SK-N-SH (cell line): ENCODE data around the gene PTPN5. TPM values are rescaled to one million over a fixed set of nuclear protein-coding genes. Genes with fewer than 3 reads are reported as not detected.
A peak's percentile ranks its signal among the peaks of the same experiment; 100 is the strongest.

Experiments used
- CTCF ChIA-PET: fragments of 300-600, 350-600 bp; formaldehyde crosslinking; extraction: SDS; loops from one replicate; lab custom pipeline; 2021; lab: Yijun Ruan, JAX
- POLR2A ChIA-PET: fragments of 350-600 bp; sonication (Branson Sonifier 250); formaldehyde crosslinking; extraction: SDS; loops from one replicate; lab custom pipeline; 2020; ENCODE audit warnings: antibody characterized with exemption, inconsistent platforms; lab: Yijun Ruan, JAX
- DNase-seq: peaks from one replicate; pipeline ENCODE4 v3.0.0; 2012
- H2AFZ ChIP-seq: fragments of 200-600 bp; sonication (generic); 2 replicates; pipeline ENCODE4 v1.8.1; 2016; ENCODE audit warnings: antibody characterized with exemption, mild to moderate bottlenecking, low read depth
- H3F3A ChIP-seq: fragments of 200-600 bp; sonication (generic); replicated peaks from 2 replicates; pipeline ENCODE3; 2016; ENCODE audit warnings: antibody characterized with exemption, mild to moderate bottlenecking; ENCODE audit not compliant: insufficient read depth
- H3K27ac ChIP-seq, 2 experiments: fragments of 200-500 bp in 1 of 2; fragments of 200-600 bp in 1 of 2; sonication (Bioruptor generic) in 1 of 2; sonication (generic), shearing (Covaris generic) in 1 of 2; 2 replicates each; pipeline versions ENCODE4 v1.5.1 to v1.6.1; 2014 to 2016; ENCODE audit warnings: low read depth in 2 of 2, inconsistent platforms in 1 of 2, low read length in 1 of 2, mild to moderate bottlenecking in 1 of 2, mixed read lengths in 1 of 2
- H3K27me3 ChIP-seq: fragments of 200-600 bp; sonication (generic), shearing (Covaris generic); 2 replicates; pipeline ENCODE4 v1.6.1; 2016; ENCODE audit warnings: mixed run types; ENCODE audit not compliant: insufficient read depth
- H3K36me3 ChIP-seq, 2 experiments: fragments of 200-500 bp in 1 of 2; fragments of 200-600 bp in 1 of 2; sonication (Bioruptor generic) in 1 of 2; sonication (generic) in 1 of 2; replicated peaks in 1 of 2; 2 replicates each; pipeline versions ENCODE3 to v1.5.1; 2014 to 2016; ENCODE audit warnings: low read length in 1 of 2, mild to moderate bottlenecking in 1 of 2; ENCODE audit not compliant: insufficient read depth in 2 of 2, control insufficient read depth in 1 of 2
- H3K4me1 ChIP-seq, 2 experiments: fragments of 200-500 bp in 1 of 2; fragments of 200-600 bp in 1 of 2; sonication (Bioruptor generic) in 1 of 2; sonication (generic), shearing (Covaris generic) in 1 of 2; 2 replicates each; pipeline versions ENCODE4 v1.5.1 to v1.6.1; 2014 to 2016; ENCODE audit warnings: low read depth in 1 of 2, low read length in 1 of 2, mixed run types in 1 of 2; ENCODE audit not compliant: insufficient read depth in 2 of 2, control insufficient read depth in 1 of 2
- H3K4me2 ChIP-seq: fragments of 200-600 bp; sonication (generic), shearing (Covaris generic); 2 replicates; pipeline ENCODE4 v1.6.1; 2017; ENCODE audit warnings: mixed run types
- H3K4me3 ChIP-seq, 2 experiments: fragments of 200-500 bp in 1 of 2; fragments of 200-600 bp in 1 of 2; sonication (Bioruptor generic) in 1 of 2; sonication (generic), shearing (Covaris generic) in 1 of 2; 2 replicates each; pipeline versions ENCODE4 v1.5.1 to v1.8.1; 2014 to 2016; ENCODE audit warnings: low read depth in 2 of 2, inconsistent platforms in 1 of 2, low read length in 1 of 2, mild to moderate bottlenecking in 1 of 2, mixed read lengths in 1 of 2, moderate library complexity in 1 of 2
- H3K79me2 ChIP-seq: fragments of 200-600 bp; sonication (generic); 2 replicates; pipeline ENCODE4 v1.8.1; 2017; ENCODE audit warnings: mild to moderate bottlenecking; ENCODE audit not compliant: insufficient read depth
- H3K9ac ChIP-seq: fragments of 200-600 bp; sonication (generic); 2 replicates; pipeline ENCODE4 v1.6.1; 2017; ENCODE audit warnings: mixed run types
- H3K9me2 ChIP-seq: fragments of 200-600 bp; sonication (generic); 2 replicates; pipeline ENCODE4 v1.6.1; 2017; ENCODE audit warnings: mixed run types
- H3K9me3 ChIP-seq: fragments of 200-600 bp; sonication (generic); 2 replicates; pipeline ENCODE4 v1.6.1; 2017; ENCODE audit warnings: mixed run types, mild to moderate bottlenecking, moderate library complexity
- H4K20me1 ChIP-seq: fragments of 200-600 bp; sonication (generic); 2 replicates; pipeline ENCODE4 v1.6.1; 2017; ENCODE audit warnings: mild to moderate bottlenecking, mixed run types; ENCODE audit not compliant: insufficient read depth
- CHD2 ChIP-seq: fragments of 150-350 bp; IDR thresholded peaks from 2 replicates; pipeline ENCODE4 v1.6.1; 2018; ENCODE audit warnings: low read length; ENCODE audit not compliant: partially characterized antibody
- CTCF ChIP-seq: fragments of 200-600 bp; sonication (generic); IDR thresholded peaks from 2 replicates; pipeline ENCODE4 v1.6.1; 2017; ENCODE audit warnings: antibody characterized with exemption, mild to moderate bottlenecking, moderate library complexity
- ELF1 ChIP-seq: IDR thresholded peaks from 2 replicates; pipeline ENCODE4 v1.4.0; 2012
- RAD21 ChIP-seq: IDR thresholded peaks from 2 replicates; pipeline ENCODE4 v1.6.1; 2012; ENCODE audit warnings: mild to moderate bottlenecking, low read length
- REST ChIP-seq: IDR thresholded peaks from 2 replicates; pipeline ENCODE4 v1.6.1; 2012; ENCODE audit warnings: mild to moderate bottlenecking, low read depth, low read length, moderate library complexity
- SMC3 ChIP-seq: IDR thresholded peaks from 2 replicates; pipeline ENCODE4 v1.6.1; 2012; ENCODE audit warnings: low read depth, low read length, improper control_type of control experiment
- TEAD4 ChIP-seq: IDR thresholded peaks from 2 replicates; pipeline ENCODE4 v1.4.0; 2012; ENCODE audit warnings: mild to moderate bottlenecking, borderline replicate concordance; ENCODE audit not compliant: insufficient read depth
- ZBTB33 ChIP-seq: IDR thresholded peaks from 2 replicates; pipeline ENCODE4 v1.4.0; 2012; ENCODE audit warnings: low read depth, borderline replicate concordance
- WGBS: methylation state at CpG from one replicate; pipeline ENCODE4 v1.1.6; 2017; ENCODE audit warnings: low lambda C conversion rate; 5-methylcytosine and 5-hydroxymethylcytosine counted together
- polyA plus RNA-seq, 3 experiments: library from polyadenylated mRNA; depleted of rRNA; stranded (reverse); fragments of >200 nt; gene quantifications; 2 replicates each; pipeline ENCODE4 v1.2.3, GENCODE V29; 2012

The PTPN5 gene
- polyA plus RNA-seq, 1 of the 3 experiments (the other 2 are of a cell fraction) = not detected

GRCh38 chr11:18727479-18728236, 63.9 kb downstream of the PTPN5 start:
- no peaks in the 10 kb centered on the region for H4K20me1 ChIP-seq
- H3K4me3 ChIP-seq = no peak overlapping the region
- H3K4me2 ChIP-seq = no peak overlapping the region
- TF ChIP-seq RAD21 (peak; percentile 39), ZBTB33 (no peak), CTCF (peak; percentile 80), SMC3 (peak; percentile 6; the same call in 1 of the 2 replicates), REST (no peak)
- no peaks in the 10 kb centered on the region for H3K9me2 ChIP-seq
- 75% methylated on average over 10 of the region's 10 CpGs for WGBS
- no peaks in the 10 kb centered on the region for H3K9me3 ChIP-seq
- H3K79me2 ChIP-seq = no peaks in the 10 kb centered on the region
- peak; percentile 87 for DNase-seq
- ChIA-PET POLR2A (interaction anchor here (0.9 kb wide), 1 partner anchor 1650 kb away, joined by 3 read pairs; the partner anchor contains the start of gene RPS13), CTCF (interaction anchor here (0.5 to 6.3 kb wide), 16 partner anchors 14 to 613 kb away, joined by 3 to 103 read pairs (median 4); partner anchors contain the start of gene TMEM86A)
- peak overlapping the region; percentile 46; the same call in 1 of the 2 replicates for H2AFZ ChIP-seq
- H3K36me3 ChIP-seq = no peaks in the 10 kb centered on the region
- no peaks in the 10 kb centered on the region; a peak in 1 of 4 replicates for H3K4me1 ChIP-seq
- H3K9ac ChIP-seq = no peak overlapping the region
- H3K27ac ChIP-seq = no peak overlapping the region
- H3K27me3 ChIP-seq = no peaks in the 10 kb centered on the region
- H3F3A ChIP-seq = no peaks in the 10 kb centered on the region

- no peaks in the 10 kb centered on the region for H3K79me2 ChIP-seq
- no peaks in the 10 kb centered on the region for H3K9me2 ChIP-seq
- H4K20me1 ChIP-seq = no peaks in the 10 kb centered on the region
- H2AFZ ChIP-seq = no peak within 1 kb of the TSS
- H3K9ac ChIP-seq = no peak within 1 kb of the TSS
- no peak for DNase-seq
- no peak within 1 kb of the TSS for H3K4me2 ChIP-seq
- ChIA-PET POLR2A (no interaction called here), CTCF (interaction anchor here (0.6 to 1.2 kb wide), 2 partner anchors 482 to 611 kb away, joined by 3 to 5 read pairs; no protein-coding TSS in a partner anchor)
- peaks cover 6% of the 10 kb centered on the region for H3F3A ChIP-seq
- no peaks in the 10 kb centered on the region for H3K9me3 ChIP-seq
- H3K36me3 ChIP-seq = no peaks in the 10 kb centered on the region
- H3K27ac ChIP-seq = no peak within 1 kb of the TSS
- 80% methylated on average over 7 of the region's 7 CpGs for WGBS
- H3K27me3 ChIP-seq = no peaks in the 10 kb centered on the region
- H3K4me1 ChIP-seq = peaks cover 0 to 9% of the 10 kb centered on the region in 2 experiments; a peak in 1 of 4 replicates
- H3K4me3 ChIP-seq = no peak within 1 kb of the TSS
- TF ChIP-seq TEAD4 (no peak), ELF1 (no peak), CHD2 (no peak)
These were observed 65.6 kb downstream of the PTPN5 start, which contains the start of gene IGSF22 for GRCh38 chr11:18726040-18726439. IGSF22 (minus strand) TSS chr11:18726188; CDS start chr11:18724236, 1,952 bp downstream.
